Stimulated activated CD4-positive, alpha-beta T cell treated with anti-CD3 and anti-CD28 coated beads, Interleukin-15, amount 100 ng/mL, for 1 hour (primary cell): ENCODE measurements around the gene ZNF384.

Source experiments
- DNase-seq, 2 donors: peaks; one replicate each; pipeline ENCODE4 v3.0.0-alpha.2; 2020; ENCODE audit warnings: low read depth in 1 of 2, low spot score in 1 of 2

Gene ZNF384

DNA sequence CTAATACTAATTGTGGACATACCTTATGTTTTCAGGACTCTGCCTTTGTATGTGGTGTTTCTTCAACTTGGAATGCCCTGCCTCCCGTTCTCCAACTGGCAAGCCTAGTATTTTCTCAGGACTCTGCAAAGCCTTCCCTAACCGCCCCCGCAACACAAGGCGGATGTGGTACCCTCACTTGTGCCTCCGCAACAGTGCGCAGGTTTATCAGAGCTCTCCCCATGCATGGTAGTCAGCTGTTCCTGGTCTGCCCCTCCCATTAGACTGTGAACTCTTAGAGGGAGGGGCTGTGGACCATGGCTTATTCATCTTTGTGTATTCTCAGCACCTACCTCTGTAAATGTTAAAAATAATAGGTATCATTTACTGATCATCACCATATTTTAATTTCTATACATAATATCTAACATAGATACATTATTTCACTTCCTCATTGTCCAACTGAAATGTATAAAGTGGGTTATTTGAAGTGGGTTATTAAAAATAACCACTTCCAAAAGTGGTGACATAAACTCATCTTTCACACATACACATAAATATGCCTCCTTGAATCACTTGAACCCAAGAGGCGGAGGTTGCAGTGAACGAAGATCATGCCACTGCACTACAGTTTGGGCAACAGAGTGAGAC lies 62.4 kb downstream of the ZNF384 start:
- no peak for DNase-seq

DNA sequence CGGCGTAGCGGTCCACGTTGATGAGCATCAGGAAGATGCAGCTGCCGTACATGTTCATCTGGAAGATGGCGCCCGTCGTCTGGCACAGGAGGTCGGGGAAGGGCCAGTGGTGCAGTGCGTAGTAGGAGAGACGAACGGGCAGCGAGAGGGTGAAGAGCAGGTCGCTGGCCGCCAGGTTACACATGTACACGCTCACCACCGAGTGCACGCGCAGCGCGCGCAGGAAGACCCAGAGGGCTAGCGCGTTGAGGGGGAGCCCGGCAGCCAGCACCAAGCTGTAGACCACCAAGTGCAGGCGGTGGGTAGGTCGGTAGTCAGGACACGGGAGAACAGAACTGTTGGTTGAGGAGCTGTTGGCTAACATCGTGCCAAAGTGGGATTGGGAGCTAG lies 68.3 kb downstream of the ZNF384 start:
- DNase-seq: no peak

DNA sequence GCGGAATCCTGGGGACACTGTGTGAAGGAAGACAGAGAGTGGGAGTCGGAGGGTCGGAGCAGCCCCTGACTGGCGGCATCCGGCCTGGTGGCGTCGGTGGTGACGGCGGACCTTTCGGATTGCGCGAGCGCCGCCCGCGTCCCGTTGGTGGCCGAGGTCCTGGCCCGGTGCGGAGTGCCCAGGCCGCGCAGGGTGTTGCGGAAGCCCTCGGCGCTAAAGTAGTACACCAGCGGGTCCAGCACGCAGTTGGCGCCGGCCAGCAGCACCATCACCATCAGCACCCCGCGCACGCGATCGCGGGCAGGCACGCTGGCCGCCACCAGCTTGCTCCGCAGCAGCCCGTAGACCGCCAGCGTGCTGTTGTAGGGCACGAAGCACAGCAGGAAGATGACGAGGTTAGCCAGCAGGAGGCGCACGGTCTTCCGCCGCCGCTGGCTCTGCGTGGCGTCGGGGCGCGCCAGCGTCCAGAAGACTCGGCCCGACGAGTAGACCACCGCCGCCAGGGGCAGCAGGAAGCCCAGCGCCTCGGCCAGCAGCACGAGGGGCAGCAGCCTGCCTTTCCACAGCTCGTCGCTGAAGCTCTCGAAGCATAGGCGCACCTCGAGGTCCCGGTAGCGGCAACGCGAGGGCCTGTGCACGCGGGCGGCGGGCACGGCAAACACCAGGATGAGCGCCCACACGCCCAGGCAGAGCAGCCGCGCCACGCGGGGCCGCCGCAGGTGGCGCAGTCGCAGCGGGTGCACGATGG lies 68.9 kb downstream of the ZNF384 start:
- peak in 1 of 2 donors; percentile 53 for DNase-seq

DNA sequence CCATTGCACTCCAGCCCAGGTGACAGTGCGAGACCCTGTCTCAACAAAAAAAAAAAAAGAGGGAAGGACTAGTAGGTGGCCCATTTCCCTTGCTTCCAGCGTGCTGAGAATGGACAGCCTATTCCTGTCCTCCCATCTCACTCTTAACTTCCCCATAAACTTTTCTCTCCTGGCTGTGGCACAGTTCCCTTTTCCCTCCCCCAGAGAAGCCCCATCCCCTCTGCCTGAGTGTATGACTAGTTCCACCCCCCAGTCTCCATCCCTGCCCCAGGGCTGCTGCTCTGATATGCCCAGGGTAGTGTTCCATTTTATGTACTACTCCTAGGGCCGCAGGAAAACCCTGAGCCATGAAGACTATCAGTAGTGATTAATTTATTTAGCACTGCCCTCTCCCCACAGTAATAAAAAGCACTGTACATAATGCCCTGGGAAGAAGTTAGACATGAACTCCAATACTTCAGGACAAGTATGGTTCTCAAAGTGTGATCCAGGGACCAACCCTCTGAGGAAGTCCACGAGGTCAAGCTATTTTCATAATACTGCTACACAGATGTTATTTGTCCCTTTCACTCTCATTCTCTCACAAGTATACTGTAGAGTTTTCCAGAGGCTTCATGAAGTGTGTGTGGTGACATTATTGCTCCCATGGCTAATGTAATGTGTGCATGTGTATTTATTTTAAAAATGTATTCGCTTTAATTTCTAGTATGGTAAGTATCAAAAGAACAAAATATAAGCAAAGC lies 70.5 kb downstream of the ZNF384 start:
- no peak for DNase-seq
